B cell (primary cell): ENCODE results near the gene PTGDR2.

Experiments
- CTCF ChIP-seq: fragments of 200-600 bp; IDR thresholded peaks from one replicate; pipeline ENCODE4 v1.8.0; 2022; ENCODE audit warnings: antibody characterized with exemption, mild to moderate bottlenecking
- EZH2 ChIP-seq: IDR thresholded peaks from 2 replicates; pipeline ENCODE4 v1.6.1; 2012; ENCODE audit warnings: borderline replicate concordance, low read depth, mild to moderate bottlenecking, moderate library complexity, low read length; ENCODE audit not compliant: insufficient read depth, poor library complexity, severe bottlenecking

GRCh38 chr11:60879971-60880588 lies 24.3 kb upstream of the PTGDR2 start:
- TF ChIP-seq CTCF (no peak), EZH2 (no peak)
